ENCODE data around the gene NCOA1. TPM values are rescaled to one million over a fixed set of nuclear protein-coding genes. Genes with fewer than 3 reads are reported as not detected.

The NCOA1 gene
- total and polyA plus RNA-seq, 10 of the 15 experiments (the other 5 are each of a cell fraction or from before 2014, with no cell fraction given): 1.8 to 35.6 (median 6.1) TPM

DNA sequence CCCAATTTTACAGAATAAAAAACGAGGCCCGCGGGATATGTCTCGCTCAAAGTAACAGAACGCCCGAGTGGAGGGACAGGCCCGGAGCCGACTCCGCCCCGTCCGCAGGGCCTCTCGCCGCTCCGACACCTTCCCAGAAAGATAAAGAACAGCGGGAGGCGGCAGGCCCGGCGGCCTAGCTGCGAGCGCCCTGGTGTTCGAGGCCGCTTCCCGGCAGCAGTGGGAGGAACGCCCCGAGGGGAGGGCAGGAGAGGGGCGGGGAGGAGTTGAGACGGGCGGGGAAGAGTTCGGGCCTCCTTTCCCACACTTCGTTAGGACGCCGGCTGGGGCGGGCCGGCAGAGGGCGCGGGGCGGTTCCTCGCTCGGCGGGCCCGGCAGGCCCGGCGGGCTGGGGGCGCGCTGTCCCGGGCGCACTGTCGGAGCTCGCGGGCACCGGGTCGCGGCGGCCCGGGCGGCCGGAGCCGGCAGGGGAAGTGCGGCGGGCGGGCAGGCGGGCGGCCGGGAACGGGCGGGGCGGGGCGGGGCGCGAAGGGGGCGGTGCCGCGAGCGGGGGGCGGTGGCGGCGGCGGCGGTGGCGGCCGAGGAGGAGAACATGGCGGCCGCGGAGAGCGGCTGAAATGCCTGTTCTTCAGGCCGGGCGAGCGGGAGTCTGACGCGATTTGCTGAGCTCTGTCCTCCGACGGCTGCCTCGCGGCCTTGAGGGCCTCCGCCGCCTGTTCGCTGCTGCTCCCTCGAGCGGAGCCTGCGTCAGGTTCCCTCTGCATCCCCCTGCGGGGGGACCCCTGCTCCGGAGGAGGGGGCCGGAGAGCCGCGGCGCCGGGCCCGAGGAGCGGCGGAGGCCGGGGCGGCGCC is at the start of gene NCOA1 (continued):
- TF ChIP-seq, protein P1, sequence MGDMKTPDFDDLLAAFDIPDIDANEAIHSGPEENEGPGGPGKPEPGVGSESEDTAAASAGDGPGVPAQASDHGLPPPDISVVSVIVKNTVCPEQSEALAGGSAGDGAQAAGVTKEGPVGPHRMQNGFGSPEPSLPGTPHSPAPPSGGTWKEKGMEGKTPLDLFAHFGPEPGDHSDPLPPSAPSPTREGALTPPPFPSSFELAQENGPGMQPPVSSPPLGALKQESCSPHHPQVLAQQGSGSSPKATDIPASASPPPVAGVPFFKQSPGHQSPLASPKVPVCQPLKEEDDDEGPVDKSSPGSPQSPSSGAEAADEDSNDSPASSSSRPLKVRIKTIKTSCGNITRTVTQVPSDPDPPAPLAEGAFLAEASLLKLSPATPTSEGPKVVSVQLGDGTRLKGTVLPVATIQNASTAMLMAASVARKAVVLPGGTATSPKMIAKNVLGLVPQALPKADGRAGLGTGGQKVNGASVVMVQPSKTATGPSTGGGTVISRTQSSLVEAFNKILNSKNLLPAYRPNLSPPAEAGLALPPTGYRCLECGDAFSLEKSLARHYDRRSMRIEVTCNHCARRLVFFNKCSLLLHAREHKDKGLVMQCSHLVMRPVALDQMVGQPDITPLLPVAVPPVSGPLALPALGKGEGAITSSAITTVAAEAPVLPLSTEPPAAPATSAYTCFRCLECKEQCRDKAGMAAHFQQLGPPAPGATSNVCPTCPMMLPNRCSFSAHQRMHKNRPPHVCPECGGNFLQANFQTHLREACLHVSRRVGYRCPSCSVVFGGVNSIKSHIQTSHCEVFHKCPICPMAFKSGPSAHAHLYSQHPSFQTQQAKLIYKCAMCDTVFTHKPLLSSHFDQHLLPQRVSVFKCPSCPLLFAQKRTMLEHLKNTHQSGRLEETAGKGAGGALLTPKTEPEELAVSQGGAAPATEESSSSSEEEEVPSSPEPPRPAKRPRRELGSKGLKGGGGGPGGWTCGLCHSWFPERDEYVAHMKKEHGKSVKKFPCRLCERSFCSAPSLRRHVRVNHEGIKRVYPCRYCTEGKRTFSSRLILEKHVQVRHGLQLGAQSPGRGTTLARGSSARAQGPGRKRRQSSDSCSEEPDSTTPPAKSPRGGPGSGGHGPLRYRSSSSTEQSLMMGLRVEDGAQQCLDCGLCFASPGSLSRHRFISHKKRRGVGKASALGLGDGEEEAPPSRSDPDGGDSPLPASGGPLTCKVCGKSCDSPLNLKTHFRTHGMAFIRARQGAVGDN (IDR thresholded peaks at IDR 0.05): 0 out of 2 replicates have a peak, but pooled peaks have one; percentile 9
- TF ChIP-seq ZNF274 (IDR thresholded peaks at IDR 0.05; ENCODE audit: insufficient read depth, insufficient read length) (no peak), IKZF2 (IDR thresholded peaks at IDR 0.05) (0 out of 4 replicates have a peak, but pooled peaks of 1 of the 2 experiments have one; percentile 44), SUZ12 (IDR thresholded peaks at IDR 0.05; ENCODE audit: unreplicated experiment) (no peak), SIN3A (IDR thresholded peaks at IDR 0.05; ENCODE audit: low read depth, low read length) (0 out of 2 replicates have a peak, but pooled peaks have one; percentile 24), PML (IDR thresholded peaks at IDR 0.05; ENCODE audit: low read length) (no peak), SMC3 (IDR thresholded peaks at IDR 0.05; ENCODE audit: borderline replicate concordance, low read length) (no peak), POLR2AphosphoS5 (IDR thresholded peaks at IDR 0.05; ENCODE audit: low read length) (peak; percentile 64), MXI1 (IDR thresholded peaks at IDR 0.05; ENCODE audit: low read depth, low read length) (0 out of 2 replicates have a peak, but pooled peaks have one; percentile 41), RB1 (IDR thresholded peaks at IDR 0.05; ENCODE audit: borderline replicate concordance) (peak; percentile 27; the same call in 1 of the 2 replicates), IKZF1 (conservative IDR thresholded peaks at IDR 0.05) (peak; percentile 54)
- TF ChIP-seq, protein P2, sequence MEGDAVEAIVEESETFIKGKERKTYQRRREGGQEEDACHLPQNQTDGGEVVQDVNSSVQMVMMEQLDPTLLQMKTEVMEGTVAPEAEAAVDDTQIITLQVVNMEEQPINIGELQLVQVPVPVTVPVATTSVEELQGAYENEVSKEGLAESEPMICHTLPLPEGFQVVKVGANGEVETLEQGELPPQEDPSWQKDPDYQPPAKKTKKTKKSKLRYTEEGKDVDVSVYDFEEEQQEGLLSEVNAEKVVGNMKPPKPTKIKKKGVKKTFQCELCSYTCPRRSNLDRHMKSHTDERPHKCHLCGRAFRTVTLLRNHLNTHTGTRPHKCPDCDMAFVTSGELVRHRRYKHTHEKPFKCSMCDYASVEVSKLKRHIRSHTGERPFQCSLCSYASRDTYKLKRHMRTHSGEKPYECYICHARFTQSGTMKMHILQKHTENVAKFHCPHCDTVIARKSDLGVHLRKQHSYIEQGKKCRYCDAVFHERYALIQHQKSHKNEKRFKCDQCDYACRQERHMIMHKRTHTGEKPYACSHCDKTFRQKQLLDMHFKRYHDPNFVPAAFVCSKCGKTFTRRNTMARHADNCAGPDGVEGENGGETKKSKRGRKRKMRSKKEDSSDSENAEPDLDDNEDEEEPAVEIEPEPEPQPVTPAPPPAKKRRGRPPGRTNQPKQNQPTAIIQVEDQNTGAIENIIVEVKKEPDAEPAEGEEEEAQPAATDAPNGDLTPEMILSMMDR (IDR thresholded peaks at IDR 0.05 in 2 of 3, conservative IDR thresholded peaks at IDR 0.05 in 1 of 3; ENCODE audit: control insufficient read depth in 2 of 3, extremely low read depth in 1 of 3, insufficient read depth in 1 of 3, low read depth in 3 of 3, low read length in 3 of 3): peak in 1 of 3 experiments; percentile 30; a peak in 2 of 6 replicates
- TF ChIP-seq, protein P3, sequence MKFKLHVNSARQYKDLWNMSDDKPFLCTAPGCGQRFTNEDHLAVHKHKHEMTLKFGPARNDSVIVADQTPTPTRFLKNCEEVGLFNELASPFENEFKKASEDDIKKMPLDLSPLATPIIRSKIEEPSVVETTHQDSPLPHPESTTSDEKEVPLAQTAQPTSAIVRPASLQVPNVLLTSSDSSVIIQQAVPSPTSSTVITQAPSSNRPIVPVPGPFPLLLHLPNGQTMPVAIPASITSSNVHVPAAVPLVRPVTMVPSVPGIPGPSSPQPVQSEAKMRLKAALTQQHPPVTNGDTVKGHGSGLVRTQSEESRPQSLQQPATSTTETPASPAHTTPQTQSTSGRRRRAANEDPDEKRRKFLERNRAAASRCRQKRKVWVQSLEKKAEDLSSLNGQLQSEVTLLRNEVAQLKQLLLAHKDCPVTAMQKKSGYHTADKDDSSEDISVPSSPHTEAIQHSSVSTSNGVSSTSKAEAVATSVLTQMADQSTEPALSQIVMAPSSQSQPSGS (IDR thresholded peaks at IDR 0.05; ENCODE audit: low read length): no peak

Measured in GM12878 (cell line).